ENCODE results near the gene TEP1. TPM values are rescaled to one million over a fixed set of nuclear protein-coding genes. Genes with fewer than 3 reads are reported as not detected.
A peak's percentile ranks its signal among the peaks of the same experiment; 100 is the strongest.

Gene TEP1
- total and polyA plus RNA-seq, 2 experiments from 2014 or later, result 5.2 to 12.9 TPM

DNA sequence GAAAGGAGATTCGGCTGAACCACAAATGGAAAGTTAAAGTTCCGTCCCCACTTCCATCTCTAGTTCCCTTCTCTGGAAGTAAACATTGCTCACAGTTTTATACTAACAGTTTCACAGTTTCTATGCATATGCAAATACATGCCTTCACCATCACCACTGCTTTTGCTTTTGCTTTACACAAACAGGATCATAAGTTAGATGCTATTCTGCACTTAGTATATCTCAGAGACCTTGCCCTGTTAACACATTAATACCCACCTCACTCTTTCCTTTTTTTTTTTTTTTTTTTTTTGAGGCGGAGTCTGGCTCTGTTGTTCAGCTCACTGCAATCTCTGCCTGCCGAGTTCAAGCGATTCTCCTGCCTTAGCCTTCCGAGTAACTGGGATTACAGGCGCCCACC is 890 bp downstream of the TEP1 start:
- Histone ChIP-seq H3K9ac (peak overlapping the region; percentile 88), H3K27me3 (replicated peaks; ENCODE audit: insufficient read depth) (no peaks in the 10 kb centered on the region), H3K4me2 (ENCODE audit: unreplicated experiment) (peak overlapping the region; percentile 84), H3K79me2 (ENCODE audit: insufficient read depth) (peaks cover 43% of the 10 kb centered on the region), H3K9me2 (ENCODE audit: insufficient read depth) (no peaks in the 10 kb centered on the region), H2AFZ (peak overlapping the region; percentile 88), H3K9me3 (ENCODE audit: low read depth) (no peaks in the 10 kb centered on the region), H3K36me3 (ENCODE audit: low read depth) (peaks cover 4% of the 10 kb centered on the region; the same call in 1 of the 2 replicates), H3K4me3 (peak overlapping the region; percentile 98), H3K27ac (peak overlapping the region; percentile 89), H3K4me1 (ENCODE audit: insufficient read depth) (peaks cover 19% of the 10 kb centered on the region), H4K20me1 (ENCODE audit: insufficient read depth) (no peaks in the 10 kb centered on the region), H3F3A (ENCODE audit: insufficient read depth) (peaks cover 18% of the 10 kb centered on the region)
- DNase-seq, result peak; percentile 29
- 0 to 2% methylated on average over 7 of the region's 7 CpGs for WGBS, 2 experiments (ENCODE audit: low coverage in 1 of 2, low lambda C conversion rate in 2 of 2, missing lambda C conversion rate in 2 of 2)
- TF ChIP-seq EZH2phosphoT487 (IDR thresholded peaks at IDR 0.05; ENCODE audit: insufficient read depth, low read depth) (no peak), EZH2 (IDR thresholded peaks at IDR 0.05; ENCODE audit: insufficient read depth, poor library complexity, severe bottlenecking) (no peak)
- in situ Hi-C loops (cut with MboI), result no loop called here

- H3K9me3 ChIP-seq (ENCODE audit: low read depth), result no peaks in the 10 kb centered on the region
- in situ Hi-C loops (cut with MboI), result no loop called here
- peak overlapping the region; percentile 36 for H3K27ac ChIP-seq
- H3K4me2 ChIP-seq (ENCODE audit: unreplicated experiment), result peak overlapping the region; percentile 0
- peaks cover 19% of the 10 kb centered on the region for H3K4me1 ChIP-seq (ENCODE audit: insufficient read depth)
- no peaks in the 10 kb centered on the region for H3K27me3 ChIP-seq (replicated peaks; ENCODE audit: insufficient read depth)
- peaks cover 30% of the 10 kb centered on the region; the same call in 1 of the 2 replicates for H3K36me3 ChIP-seq (ENCODE audit: low read depth)
- H3K9ac ChIP-seq, result no peak overlapping the region
- TF ChIP-seq EZH2 (IDR thresholded peaks at IDR 0.05; ENCODE audit: insufficient read depth, poor library complexity, severe bottlenecking), result no peak
- TF ChIP-seq EZH2phosphoT487 (IDR thresholded peaks at IDR 0.05; ENCODE audit: insufficient read depth, low read depth), result no peak
- H3K9me2 ChIP-seq (ENCODE audit: insufficient read depth), result no peaks in the 10 kb centered on the region
- H3F3A ChIP-seq (ENCODE audit: insufficient read depth), result peaks cover 18% of the 10 kb centered on the region
- H4K20me1 ChIP-seq (ENCODE audit: insufficient read depth), result no peaks in the 10 kb centered on the region
- WGBS, 2 experiments (ENCODE audit: low coverage in 1 of 2, low lambda C conversion rate in 2 of 2, missing lambda C conversion rate in 2 of 2), result 17 to 42% methylated on average over 2 of the region's 2 CpGs
- H3K4me3 ChIP-seq, result no peak overlapping the region
- DNase-seq, result peak; percentile 74
- H2AFZ ChIP-seq, result no peak overlapping the region
- peaks cover 75% of the 10 kb centered on the region for H3K79me2 ChIP-seq (ENCODE audit: insufficient read depth)
Observed at GRCh38 chr14:20409226-20409625, 4.1 kb downstream of the TEP1 start.

DNA sequence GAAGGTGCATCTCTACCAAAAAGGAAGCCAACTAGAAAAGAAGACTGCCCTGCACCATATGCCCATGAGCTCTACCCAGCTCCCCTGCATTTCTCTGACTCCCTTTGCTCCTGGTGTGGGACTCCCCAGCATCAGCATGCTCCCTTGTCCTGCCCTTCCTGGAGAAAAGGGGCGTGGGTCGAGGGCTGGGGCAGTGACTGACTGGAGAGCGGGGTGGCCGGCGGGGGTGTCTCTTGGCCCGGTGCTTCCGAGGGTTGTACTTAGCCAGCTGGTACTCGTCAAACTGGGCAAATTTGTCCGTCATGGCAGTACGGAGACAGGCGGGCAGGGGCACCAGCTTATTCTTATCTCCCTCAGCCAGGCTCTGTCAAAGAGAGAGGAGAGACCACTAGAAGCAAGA is 9.8 kb downstream of the TEP1 start:
- no peak overlapping the region for H3K27ac ChIP-seq

GRCh38 chr14:20400965-20401593 is 12.2 kb downstream of the TEP1 start:
- no peak overlapping the region for H3K27ac ChIP-seq
- H3K36me3 ChIP-seq (ENCODE audit: low read depth), result peaks cover 62% of the 10 kb centered on the region
- in situ Hi-C loops (cut with MboI), result no loop called here

More for the DNA sequence above, 9.8 kb downstream of the TEP1 start:
- DNase-seq, result no peak
- WGBS, 2 experiments (ENCODE audit: low coverage in 1 of 2, low lambda C conversion rate in 2 of 2, missing lambda C conversion rate in 2 of 2), result 87 to 91% methylated on average over 6 to 11 of the region's 11 CpGs
- H3K9me2 ChIP-seq (ENCODE audit: insufficient read depth), result no peaks in the 10 kb centered on the region
- H2AFZ ChIP-seq, result no peak overlapping the region
- no peaks in the 10 kb centered on the region for H3K27me3 ChIP-seq (replicated peaks; ENCODE audit: insufficient read depth)
- H3K4me2 ChIP-seq (ENCODE audit: unreplicated experiment), result no peak overlapping the region
- H3K79me2 ChIP-seq (ENCODE audit: insufficient read depth), result peaks cover 47% of the 10 kb centered on the region
- H3K9ac ChIP-seq, result no peak overlapping the region
- in situ Hi-C loops (cut with MboI), result no loop called here
- no peaks in the 10 kb centered on the region for H4K20me1 ChIP-seq (ENCODE audit: insufficient read depth)
- H3K4me3 ChIP-seq, result no peak overlapping the region
- no peaks in the 10 kb centered on the region for H3K9me3 ChIP-seq (ENCODE audit: low read depth)
- H3K36me3 ChIP-seq (ENCODE audit: low read depth), result peaks cover 63% of the 10 kb centered on the region
- H3F3A ChIP-seq (ENCODE audit: insufficient read depth), result no peaks in the 10 kb centered on the region
- H3K4me1 ChIP-seq (ENCODE audit: insufficient read depth), result peaks cover 8% of the 10 kb centered on the region
- no peak for TF ChIP-seq EZH2 (IDR thresholded peaks at IDR 0.05; ENCODE audit: insufficient read depth, poor library complexity, severe bottlenecking)
- TF ChIP-seq EZH2phosphoT487 (IDR thresholded peaks at IDR 0.05; ENCODE audit: insufficient read depth, low read depth), result no peak

More at GRCh38 chr14:20400965-20401593, 12.2 kb downstream of the TEP1 start:
- H3K4me1 ChIP-seq (ENCODE audit: insufficient read depth), result peaks cover 8% of the 10 kb centered on the region
- no peak overlapping the region for H3K4me2 ChIP-seq (ENCODE audit: unreplicated experiment)
- TF ChIP-seq EZH2 (IDR thresholded peaks at IDR 0.05; ENCODE audit: insufficient read depth, poor library complexity, severe bottlenecking) (no peak), EZH2phosphoT487 (IDR thresholded peaks at IDR 0.05; ENCODE audit: insufficient read depth, low read depth) (no peak)
- peak; percentile 60 for DNase-seq
- no peaks in the 10 kb centered on the region for H3K9me2 ChIP-seq (ENCODE audit: insufficient read depth)
- no peaks in the 10 kb centered on the region for H3K27me3 ChIP-seq (replicated peaks; ENCODE audit: insufficient read depth)
- WGBS, 2 experiments (ENCODE audit: low coverage in 1 of 2, low lambda C conversion rate in 2 of 2, missing lambda C conversion rate in 2 of 2), result 89 to 95% methylated on average over 10 of the region's 10 CpGs
- H3K4me3 ChIP-seq, result no peak overlapping the region
- no peaks in the 10 kb centered on the region for H4K20me1 ChIP-seq (ENCODE audit: insufficient read depth)
- no peaks in the 10 kb centered on the region for H3K9me3 ChIP-seq (ENCODE audit: low read depth)
- H3K79me2 ChIP-seq (ENCODE audit: insufficient read depth), result peaks cover 22% of the 10 kb centered on the region
- H3F3A ChIP-seq (ENCODE audit: insufficient read depth), result no peaks in the 10 kb centered on the region
- no peak overlapping the region for H2AFZ ChIP-seq
- no peak overlapping the region for H3K9ac ChIP-seq

Measured in GM23248 (cell line).